AG04450 (cell line): Measurements from ENCODE around the gene HMX1. TPM values are rescaled to one million over a fixed set of nuclear protein-coding genes. Genes with fewer than 3 reads are reported as not detected.

ENCODE experiments used
- CTCF ChIA-PET: fragments of 300-600, 350-600 bp; formaldehyde crosslinking; extraction: SDS; loops from one replicate; lab custom pipeline; 2022; ENCODE audit warnings: antibody characterized with exemption, inconsistent platforms; lab: Charles Lee
- POLR2A ChIA-PET: fragments of 350-600 bp; formaldehyde crosslinking; extraction: SDS; loops from one replicate; lab custom pipeline; 2021; ENCODE audit warnings: antibody characterized with exemption, inconsistent platforms; lab: Yijun Ruan, JAX
- DNase-seq: peaks from one replicate; pipeline ENCODE4 v3.0.0-alpha.2; 2011; ENCODE audit warnings: low read depth, low spot score
- H3K27ac ChIP-seq: one replicate; pipeline ENCODE4 v1.5.1; 2012; ENCODE audit warnings: low read depth, low read length, control low read depth
- H3K27me3 ChIP-seq: one replicate; pipeline ENCODE4 v1.6.0; 2012; ENCODE audit warnings: low read length; ENCODE audit not compliant: control insufficient read depth, insufficient read depth
- H3K4me3 ChIP-seq: 2 replicates; pipeline ENCODE4 v1.5.1; 2011; ENCODE audit warnings: mild to moderate bottlenecking, low read depth, low read length, control low read depth
- H3K9me3 ChIP-seq: 2 replicates; pipeline ENCODE4 v1.5.1; 2012; ENCODE audit warnings: low read length; ENCODE audit not compliant: control insufficient read depth, insufficient read depth
- CTCF ChIP-seq: IDR thresholded peaks from 2 replicates; pipeline ENCODE4 v1.5.1; 2011; ENCODE audit warnings: low read depth, low read length, control low read depth, inconsistent platforms
- polyA plus RNA-seq: library from polyadenylated mRNA; depleted of rRNA; stranded (reverse); fragments of >200 nt; gene quantifications from 2 replicates; pipeline ENCODE4 v1.2.3, GENCODE V29; 2011

HMX1 gene
- polyA plus RNA-seq, 1 experiment = not detected

GRCh38 chr4:8900588-8900987 lies 28.9 kb upstream of the HMX1 start:
- no peak for TF ChIP-seq CTCF
- peaks cover 53% of the 10 kb centered on the region for H3K9me3 ChIP-seq

GRCh38 chr4:8898419-8898818 lies 26.8 kb upstream of the HMX1 start:
- DNase-seq = no peak
- Histone ChIP-seq H3K9me3 (peaks cover 33% of the 10 kb centered on the region), H3K27me3 (peaks cover 25% of the 10 kb centered on the region), H3K27ac (no peak overlapping the region), H3K4me3 (no peak overlapping the region)
- CTCF ChIA-PET = no interaction called here
- TF ChIP-seq CTCF = no peak
- POLR2A ChIA-PET = no interaction called here

More at GRCh38 chr4:8900588-8900987, 28.9 kb upstream of the HMX1 start:
- Histone ChIP-seq H3K27me3 (peaks cover 8% of the 10 kb centered on the region), H3K4me3 (no peak overlapping the region), H3K27ac (no peak overlapping the region)
- ChIA-PET CTCF (no interaction called here), POLR2A (no interaction called here)
- no peak for DNase-seq

- Histone ChIP-seq H3K27me3 (peaks cover 29% of the 10 kb centered on the region), H3K4me3 (no peak overlapping the region), H3K27ac (no peak overlapping the region), H3K9me3 (peaks cover 28% of the 10 kb centered on the region)
- no peak for TF ChIP-seq CTCF
- ChIA-PET CTCF (no interaction called here), POLR2A (no interaction called here)
- DNase-seq = no peak
Measured at GRCh38 chr4:8897251-8898167, 25.9 kb upstream of the HMX1 start.

GRCh38 chr4:8896506-8896905 lies 24.9 kb upstream of the HMX1 start:
- H3K9me3 ChIP-seq = peaks cover 23% of the 10 kb centered on the region
- no peak overlapping the region for H3K4me3 ChIP-seq
- POLR2A ChIA-PET = no interaction called here
- CTCF ChIA-PET = no interaction called here
- DNase-seq = no peak
- H3K27ac ChIP-seq = no peak overlapping the region
- H3K27me3 ChIP-seq = peaks cover 36% of the 10 kb centered on the region
- no peak for TF ChIP-seq CTCF

- CTCF ChIA-PET = no interaction called here
- H3K27me3 ChIP-seq = peaks cover 40% of the 10 kb centered on the region
- no peak overlapping the region for H3K27ac ChIP-seq
- no peak for DNase-seq
- H3K9me3 ChIP-seq = peaks cover 19% of the 10 kb centered on the region
- no peak overlapping the region for H3K4me3 ChIP-seq
- TF ChIP-seq CTCF = no peak
- POLR2A ChIA-PET = no interaction called here
Measured at GRCh38 chr4:8896071-8896470, 24.4 kb upstream of the HMX1 start.
